HG02759 (cell line): ENCODE results near the gene NAA40.
A peak's percentile ranks its signal among the peaks of the same experiment; 100 is the strongest.

ENCODE experiments used
- ATAC-seq: cut with Tn5 transposase; IDR thresholded peaks from one replicate; pipeline ENCODE4 v1.9.1; 2021; ENCODE audit warnings: mild to moderate bottlenecking, moderate library complexity; ENCODE audit not compliant: unreplicated experiment

Gene NAA40

DNA sequence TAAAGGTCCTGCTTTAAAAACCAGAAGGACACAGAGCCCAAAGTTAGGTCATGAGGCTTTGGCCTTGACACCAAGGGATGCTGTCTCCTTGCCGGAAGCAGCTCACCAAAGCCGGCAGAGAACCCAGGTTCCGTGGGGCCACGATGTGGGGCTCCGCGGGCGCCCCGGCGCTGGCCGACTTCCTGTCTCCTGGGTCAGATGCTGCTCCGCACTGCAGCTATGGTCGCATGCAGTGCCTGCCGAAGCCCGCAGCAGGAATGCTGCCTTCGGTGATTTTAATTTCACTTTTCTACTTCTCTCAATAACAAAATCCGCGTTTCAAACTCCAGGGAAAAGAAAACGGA lies 47.0 kb downstream of the NAA40 start:
- peak; percentile 60 for ATAC-seq

DNA sequence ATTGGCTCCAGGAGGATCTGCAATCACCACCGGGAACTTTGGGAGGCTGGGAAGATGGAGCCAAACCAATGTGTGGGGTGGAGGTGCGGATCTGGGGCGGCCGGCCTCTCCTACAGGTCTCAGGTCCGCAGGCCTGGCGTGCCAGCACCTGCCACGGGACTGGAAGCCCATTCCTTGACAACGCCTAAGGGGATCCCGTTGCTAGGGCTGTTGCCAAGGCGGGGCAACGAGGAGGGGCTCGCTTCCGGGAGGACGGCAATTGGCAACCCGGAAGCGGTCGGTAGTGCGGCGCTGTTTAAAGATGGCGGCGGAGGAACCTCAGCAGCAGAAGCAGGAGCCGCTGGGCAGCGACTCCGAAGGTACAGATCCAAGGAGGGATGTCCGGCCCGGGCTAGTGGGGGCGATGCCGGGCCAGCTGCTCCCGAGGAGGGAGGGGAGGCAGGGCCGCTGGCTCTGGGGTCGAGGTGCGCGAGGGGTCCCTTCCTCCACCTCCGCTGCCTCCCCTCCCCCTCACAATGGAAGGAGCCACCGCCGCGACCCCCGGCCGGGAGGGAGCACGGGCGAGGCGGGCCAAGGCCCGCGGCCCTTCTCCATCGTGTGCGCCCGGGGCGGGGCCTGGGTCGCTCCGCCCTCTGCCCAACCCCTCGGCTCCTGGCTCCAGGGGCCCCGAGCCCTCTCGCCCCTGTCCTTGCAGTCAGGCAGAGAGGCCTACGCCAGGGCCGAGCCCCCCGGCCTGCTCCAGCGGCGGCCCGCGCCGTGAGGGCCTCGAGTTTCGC lies 47.5 kb downstream of the NAA40 start, which contains the start of gene OTUB1:
OTUB1 (plus strand) TSS at position 283 of the 776 bp plus-strand sequence; CDS start at position 302, 19 bp downstream.
- ATAC-seq: peak; percentile 91

DNA sequence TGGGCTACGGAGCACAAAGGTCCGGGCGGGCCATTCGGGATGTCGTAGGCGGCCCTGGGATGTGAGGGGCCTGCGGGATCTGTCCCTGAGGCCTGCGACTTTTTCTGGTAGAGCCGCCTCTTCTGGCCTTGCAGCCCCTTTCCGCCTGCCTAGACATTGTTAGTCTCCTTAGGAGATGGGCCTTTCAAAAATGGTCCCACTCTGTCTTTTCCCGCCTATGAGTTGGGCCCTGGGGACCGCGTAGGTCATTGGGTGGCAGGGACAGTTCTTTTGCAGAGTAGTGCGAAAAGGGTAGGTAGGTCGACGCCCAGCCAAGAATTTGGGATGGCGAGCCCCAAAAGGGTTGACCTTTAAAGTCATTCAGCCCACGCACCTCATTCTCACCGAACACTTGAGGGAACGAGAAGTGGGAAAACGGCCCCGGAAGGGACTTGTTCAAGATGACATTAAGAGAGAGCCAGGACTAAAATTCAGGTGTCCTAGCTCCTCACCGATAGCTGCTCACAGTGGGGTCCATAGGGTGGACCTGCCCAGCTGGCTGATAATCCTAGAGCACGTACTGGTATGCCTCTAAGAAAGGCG lies 48.2 kb downstream of the NAA40 start:
- ATAC-seq: no peak

DNA sequence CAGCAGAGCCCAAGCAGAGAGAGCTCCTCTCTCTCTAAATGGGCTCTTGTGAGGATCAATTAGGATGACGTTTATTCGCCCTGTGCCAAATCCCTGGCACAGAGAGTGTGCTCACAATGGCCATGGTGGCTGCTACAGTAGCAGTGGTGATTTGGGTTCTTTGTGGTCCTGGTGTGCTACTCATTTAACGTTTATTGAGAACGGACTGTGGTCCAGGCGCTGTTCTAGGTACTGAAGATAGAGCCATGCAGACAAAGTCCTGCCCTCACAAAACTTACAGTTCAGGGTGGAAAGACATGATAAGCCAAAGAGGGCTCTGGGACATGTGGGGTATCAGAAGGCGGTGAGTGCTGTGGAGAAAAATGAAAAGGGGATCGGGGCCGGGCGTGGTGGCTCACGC lies 52.8 kb downstream of the NAA40 start:
- no peak for ATAC-seq

DNA sequence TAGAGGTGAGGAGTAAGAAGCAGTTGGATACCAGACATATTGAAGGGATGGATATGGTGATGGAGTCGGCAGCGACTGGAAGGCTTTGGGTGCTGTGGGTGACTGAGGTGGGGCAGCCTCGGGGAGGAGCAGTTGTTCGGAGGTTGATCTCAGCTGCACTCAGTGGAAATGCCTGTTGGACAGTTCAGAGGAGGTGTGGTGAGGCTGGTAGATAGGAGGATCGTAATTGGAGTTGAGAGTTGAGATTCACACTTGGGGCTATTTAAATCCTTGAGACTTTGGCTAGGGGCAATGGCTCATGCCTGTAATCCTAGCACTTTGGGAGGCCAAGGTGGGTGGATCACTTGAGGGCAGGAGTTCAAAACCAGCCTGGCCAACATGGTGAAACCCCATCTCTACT lies 54.3 kb downstream of the NAA40 start:
- no peak for ATAC-seq

DNA sequence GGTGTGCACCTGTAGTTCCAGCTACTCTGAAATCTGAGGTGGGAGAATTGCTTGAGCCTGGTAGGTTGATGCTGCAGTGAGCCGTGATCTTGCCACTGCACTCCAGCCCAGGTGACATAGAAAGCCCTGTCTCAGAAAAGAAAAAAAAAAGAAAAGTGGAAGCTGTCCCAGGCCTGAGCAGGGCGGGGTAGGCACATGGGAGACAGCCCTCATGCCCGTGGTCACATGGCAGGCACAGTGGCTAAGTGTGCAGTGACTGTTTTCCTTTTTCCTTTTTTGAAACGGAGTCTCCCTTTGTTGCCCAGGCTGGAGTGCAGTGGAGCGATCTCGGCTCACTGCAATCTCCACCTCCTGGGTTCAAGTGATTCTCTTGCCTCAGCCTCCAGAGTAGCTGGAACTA lies 55.2 kb downstream of the NAA40 start:
- no peak for ATAC-seq

DNA sequence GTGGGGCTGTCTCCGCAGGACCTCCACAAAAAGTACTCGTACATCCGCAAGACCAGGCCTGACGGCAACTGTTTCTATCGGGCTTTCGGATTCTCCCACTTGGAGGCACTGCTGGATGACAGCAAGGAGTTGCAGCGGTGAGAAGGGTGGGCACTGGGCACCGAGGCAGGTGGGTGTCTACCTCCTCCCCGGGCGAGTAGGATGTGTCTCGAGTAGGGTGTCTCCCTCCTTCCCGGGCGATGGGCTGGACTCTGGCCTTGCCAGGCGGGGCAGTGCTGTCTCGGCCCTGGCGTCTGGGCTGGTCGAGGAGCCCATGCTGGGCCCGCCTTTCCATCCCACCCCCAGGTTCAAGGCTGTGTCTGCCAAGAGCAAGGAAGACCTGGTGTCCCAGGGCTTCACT lies 57.7 kb downstream of the NAA40 start:
- no peak for ATAC-seq

DNA sequence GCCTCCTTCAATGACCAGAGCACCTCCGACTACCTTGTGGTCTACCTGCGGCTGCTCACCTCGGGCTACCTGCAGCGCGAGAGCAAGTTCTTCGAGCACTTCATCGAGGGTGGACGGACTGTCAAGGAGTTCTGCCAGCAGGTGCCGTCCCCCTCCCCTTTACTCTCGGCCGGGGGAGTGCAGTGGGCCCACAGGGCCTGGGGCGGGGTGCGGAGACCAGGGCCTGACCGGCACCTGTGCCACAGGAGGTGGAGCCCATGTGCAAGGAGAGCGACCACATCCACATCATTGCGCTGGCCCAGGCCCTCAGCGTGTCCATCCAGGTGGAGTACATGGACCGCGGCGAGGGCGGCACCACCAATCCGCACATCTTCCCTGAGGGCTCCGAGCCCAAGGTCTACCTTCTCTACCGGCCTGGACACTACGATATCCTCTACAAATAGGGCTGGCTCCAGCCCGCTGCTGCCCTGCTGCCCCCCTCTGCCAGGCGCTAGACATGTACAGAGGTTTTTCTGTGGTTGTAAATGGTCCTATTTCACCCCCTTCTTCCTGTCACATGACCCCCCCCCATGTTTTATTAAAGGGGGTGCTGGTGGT lies 58.4 kb downstream of the NAA40 start:
- no peak for ATAC-seq

DNA sequence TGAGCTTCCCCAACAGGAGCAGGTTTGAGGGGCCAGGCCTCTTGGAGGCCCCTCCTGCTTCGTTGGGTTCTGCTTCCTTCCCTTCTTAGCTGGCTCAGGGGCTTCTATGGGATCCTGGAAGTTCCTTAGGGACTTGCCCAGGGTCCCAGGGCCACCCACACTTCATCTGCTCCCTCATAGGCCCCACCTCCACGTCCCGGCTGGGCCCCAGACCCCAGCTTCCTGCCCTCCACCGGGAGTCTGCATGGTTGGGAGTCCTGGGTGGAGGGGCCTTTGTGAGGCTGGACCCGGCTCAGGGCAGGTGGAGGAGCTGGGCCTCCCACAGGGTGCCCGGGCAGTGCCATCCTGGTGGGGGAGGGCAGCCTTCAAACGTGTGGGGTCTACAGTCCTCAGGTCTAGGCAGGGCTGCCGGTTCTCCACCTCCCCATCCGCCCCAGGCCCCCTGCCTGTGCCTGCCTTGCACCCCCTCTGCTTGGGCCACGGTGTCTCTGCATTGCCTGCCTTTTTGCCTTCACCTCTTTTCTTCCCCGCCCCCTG lies 59.1 kb downstream of the NAA40 start:
- ATAC-seq: no peak

DNA sequence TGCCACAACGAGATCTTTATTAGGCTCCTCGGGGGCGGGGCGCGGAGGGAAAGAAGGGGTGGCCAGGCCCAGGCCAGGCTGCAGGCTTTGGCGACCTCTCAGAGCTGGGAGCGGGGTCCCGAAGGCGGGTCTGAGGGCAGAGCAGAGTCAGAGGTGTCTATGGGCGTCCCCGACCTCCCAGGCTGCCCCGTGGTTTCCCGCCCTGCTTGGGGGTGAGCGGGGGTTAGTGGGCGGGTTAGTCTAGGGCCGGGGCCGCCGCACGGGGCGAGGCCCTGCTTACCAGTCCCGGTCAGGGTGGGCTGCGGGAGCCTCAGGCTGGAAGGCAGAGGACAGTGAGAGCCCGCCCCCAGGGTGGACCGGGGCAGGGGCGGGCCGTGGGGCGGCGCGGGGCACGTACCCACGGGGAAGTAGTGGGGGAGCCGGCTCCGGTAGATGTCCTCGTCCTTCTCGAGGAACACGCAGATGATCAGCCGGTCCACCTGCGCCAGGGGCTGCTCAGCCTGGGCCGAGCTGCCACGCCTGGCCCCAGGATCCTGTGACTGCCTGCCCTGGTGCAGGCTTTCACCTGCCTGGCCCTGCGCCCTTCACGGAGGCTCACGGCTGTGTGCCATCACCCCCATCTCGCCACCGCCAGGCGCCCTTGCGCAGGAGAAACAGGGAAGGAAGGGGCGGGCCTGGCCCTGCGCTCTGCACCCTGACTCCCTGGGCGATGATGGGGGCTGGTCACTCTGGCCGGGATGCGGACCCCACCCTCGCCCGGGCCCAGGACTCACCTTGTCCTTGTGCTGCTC lies 60.0 kb downstream of the NAA40 start:
- peak; percentile 25 for ATAC-seq

DNA sequence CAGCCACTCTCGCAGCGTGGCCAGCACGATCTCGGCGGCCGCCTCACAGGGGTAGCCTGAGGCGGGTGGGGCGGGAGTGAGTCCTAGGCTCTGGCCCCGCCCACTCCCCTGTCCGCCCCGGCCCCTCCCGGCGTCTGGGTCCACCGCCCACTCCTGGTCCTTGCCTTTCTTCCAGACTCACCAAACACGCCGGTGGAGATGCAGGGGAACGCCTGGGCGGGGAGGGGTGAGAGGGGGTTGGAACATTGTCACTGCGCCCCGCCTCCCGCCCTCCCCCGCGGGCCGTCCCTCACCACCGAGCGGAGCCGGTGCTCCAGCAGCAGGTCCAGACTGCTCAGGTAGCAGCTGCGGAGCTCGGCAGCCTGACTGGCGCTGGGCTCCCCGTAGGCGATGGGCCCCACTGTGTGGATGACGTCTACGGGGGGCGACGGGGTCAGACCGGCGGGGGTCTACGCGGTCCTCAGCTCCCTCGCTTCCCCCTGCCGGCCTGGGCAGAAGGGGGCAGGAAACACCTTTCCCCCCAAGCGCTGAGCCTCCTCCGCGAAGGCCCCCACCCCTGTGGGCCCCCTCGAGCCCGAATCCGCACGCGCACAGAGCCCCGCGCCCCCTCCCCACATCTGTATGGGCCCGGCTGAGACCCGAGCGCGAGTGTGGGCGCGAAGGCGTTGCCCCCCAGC lies 60.7 kb downstream of the NAA40 start:
- peak; percentile 41 for ATAC-seq

DNA sequence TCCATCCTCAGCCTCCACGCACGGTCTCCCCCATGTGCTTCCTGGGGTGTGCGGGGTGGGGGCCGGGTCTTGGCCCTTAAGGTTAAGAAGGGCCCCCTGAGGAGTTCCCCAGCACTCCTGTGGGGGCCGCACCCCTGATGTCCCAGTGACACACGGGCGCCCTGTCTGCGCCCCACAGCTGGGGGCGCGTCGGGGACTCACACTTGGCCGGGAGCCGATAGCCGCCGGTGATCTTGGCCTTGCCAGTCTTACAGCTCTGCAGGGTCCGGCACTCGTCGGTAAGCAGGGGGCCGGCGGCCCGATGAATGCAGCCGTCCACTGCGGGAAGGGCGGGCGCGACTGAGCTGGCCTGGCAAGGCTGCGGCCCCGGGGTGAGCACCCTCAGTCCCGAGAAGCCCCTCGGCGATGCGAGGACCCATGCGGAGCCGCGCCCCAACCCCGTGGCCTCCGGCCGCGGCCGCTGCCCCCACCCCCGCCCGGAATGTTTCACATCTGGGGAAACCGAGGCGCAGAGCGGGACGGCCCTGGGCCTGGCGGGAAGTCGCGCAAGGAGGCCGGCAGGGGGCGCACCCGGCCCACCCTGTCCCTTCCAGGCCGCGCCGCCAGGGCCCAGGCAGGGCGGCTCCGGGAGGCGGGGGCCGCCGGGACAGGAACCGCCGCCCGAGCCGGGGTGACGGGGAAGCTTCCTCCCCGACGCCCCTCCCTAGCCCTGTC lies 61.4 kb downstream of the NAA40 start:
- ATAC-seq: peak; percentile 72

DNA sequence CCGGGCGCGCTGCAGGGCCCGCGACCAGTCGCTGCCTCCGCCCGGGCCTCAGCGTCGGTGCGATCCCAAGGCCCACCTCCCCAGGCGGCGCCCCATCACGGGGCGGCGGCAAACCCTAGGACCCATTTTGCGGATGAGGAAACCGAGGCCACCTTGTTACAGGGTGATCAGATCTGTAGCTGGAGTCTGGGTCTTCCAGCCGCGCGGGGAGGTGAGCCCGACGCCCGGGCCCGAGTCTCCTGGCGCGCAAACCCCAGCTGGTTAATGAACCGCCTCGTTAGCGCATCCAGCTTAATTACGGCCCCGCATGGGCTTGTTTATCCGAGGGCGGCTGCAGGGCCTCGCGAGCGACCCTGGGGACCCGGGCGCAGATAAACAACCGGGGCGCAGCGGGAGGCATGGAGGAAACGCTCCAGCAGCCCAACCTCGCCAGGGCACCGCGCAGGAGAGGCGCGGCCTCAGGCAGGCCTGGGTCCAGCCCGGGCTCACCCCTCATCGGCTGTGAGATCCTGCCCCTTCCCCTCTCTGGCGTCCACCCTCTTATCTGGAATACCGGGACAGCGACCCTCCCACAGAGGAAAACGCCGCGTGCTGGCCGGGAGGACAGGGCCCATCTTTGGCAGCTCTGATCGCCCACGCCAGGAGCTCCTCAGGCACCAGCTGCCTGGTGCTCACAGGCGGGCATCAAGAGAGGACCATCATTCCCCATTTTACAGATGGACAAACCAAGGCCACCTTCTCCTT lies 62.1 kb downstream of the NAA40 start:
- ATAC-seq: no peak

DNA sequence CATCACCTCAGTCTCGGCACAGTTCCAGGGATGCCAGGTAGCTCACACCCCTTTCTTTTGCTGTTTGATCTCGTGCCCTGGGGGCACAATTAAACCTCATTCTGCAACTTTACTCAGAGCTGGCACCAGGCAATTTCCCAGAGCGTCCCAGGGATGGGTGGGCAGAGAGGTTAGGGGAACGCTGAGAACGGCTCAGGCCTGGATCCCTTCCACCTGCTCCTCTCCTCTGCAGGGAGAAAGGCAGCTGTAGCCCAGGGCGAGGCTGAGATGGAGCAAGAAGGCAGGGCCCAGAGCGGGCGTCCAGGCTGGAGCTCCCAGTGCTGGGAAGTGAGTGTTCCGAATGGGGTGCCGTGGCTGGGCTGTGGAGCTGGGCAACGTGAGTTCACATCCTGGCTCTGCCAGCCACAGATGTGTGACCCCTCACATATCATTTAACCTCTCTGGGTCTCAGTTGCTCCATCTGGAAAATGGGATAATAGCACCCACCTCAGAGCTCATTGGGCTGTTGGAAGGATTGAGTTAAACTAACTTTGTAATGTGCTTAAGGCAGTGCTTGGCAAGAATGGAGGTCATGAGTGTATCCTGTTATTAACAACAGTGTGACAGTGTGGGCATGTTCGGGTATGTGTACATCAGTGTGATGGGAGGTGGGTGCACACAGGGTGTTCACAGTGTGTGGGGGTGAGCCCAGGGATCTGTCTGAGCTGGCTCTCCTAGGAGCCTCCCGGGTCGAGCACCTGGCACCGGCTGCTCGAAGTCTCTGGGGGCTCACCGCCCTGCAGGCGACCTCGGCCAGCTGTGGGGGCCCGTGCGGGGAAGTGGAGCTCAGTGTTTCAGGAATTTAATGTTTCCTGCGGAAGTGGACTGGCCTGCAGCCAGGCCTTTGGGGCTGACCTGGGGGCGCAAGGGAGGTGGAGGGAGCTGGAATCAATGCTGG lies 63.0 kb downstream of the NAA40 start:
- ATAC-seq: no peak

DNA sequence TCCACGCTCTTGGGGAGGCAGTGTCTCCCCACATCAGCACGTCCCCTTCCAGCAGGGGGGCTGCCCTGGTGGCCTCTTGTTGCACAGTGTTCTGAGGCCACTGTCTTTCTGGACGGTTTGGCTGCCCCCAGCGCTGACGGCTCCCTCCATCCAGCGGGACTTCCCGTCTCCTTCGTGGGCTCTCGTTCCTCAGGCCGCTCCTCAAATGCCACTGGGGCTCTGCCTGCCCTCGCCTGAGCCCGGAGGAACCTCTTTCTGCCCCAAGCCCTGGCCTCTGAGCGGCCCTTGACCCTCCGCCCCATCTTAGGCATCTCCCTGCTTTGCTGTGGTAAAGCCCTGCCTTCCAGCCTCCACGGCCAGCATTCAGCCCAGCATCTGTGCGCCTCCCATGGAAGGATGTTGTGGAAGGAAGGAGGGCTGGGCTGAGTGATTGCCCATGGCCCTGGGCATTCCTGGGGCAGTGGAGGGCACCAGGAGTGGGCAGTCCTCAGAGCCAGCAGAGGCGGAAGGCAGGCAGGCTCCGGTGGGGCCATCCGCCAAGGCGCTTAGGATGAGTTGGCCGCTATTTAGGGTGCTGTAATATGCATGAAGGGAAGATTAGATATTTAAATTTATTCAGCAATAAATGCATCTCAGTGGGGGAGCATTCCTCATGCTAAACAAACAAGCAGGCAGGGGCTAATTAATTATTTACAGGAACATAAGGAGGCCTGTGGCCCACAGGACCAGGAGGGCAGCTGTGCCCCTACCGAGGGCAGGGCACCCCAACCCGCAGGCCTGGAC lies 65.2 kb downstream of the NAA40 start:
- no peak for ATAC-seq

DNA sequence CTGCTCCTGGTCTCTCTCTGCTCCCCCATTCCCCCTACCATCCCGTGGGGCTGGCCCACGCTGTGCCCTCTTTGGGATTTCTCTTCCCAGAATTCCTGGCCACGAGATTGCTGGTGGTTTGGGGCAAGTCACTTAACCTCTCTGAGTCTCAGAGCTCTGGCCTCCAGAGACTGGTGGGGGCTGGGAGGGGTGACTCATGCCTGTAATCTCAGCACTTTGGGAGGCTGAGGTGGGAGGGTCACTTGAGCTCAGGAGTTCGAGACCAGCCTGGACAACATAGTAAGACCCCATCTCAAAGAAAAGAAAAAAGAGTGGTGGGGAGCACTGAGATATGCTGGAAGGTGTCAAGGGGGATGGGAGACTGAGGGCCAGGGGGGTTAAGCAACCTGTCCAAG lies 65.8 kb downstream of the NAA40 start:
- no peak for ATAC-seq

DNA sequence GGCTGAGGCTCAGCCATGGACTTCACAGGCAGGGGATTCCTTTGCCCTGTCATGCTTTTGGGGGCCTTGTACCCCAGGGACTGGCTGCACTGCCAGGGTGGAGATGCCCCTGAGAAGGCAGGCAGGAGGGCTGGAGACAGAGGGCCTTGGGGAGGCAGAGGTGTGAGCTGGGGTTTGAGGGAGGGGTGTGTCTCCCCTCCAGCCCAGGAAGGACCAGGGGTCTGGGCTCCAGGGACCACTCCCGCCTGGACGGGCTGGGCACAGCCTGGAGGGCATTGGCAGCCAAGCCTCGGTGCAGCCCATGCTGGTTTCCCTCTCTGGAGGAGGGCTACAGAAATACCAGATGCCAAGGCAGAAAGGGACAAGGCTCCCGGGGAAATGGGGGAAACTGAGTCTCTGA lies 66.9 kb downstream of the NAA40 start:
- no peak for ATAC-seq

DNA sequence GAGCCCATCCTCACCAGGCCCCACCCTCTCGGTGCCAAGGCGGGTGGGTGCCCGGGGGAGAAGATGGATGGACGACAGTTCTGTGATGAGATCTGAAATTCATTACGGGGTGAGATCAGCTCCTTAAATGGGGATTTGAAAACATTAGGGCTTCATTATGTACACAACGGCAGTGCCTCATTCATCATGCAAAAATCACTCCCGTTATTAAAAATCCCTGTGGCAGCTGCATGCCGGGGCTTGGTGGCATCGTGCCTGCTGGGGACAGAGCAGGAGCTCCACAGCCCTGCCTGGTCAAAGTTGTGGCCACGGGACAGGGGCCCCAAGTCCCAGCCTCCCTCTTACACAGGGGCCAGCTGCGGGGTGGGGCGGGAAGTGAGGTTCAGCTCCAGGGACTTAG lies 67.6 kb downstream of the NAA40 start:
- ATAC-seq: no peak
